DND-41 (cell line): ENCODE results near the gene CLDN7.
"Not testable (repeated sequence)": the region's sequence is repeated elsewhere in the genome, so short reads cannot be mapped to it uniquely, and the experiment has no call there.

Experiments
- ATAC-seq: fragments of 200-7000 bp; cut with Tn5 transposase; 3 replicates; pipeline ENCODE4 v1.9.1; 2021; ENCODE audit warnings: low read depth; ENCODE audit not compliant: insufficient read depth
- DNase-seq: peaks from one replicate; pipeline ENCODE4 v3.0.0-alpha.2; 2020
- H2AFZ ChIP-seq: 2 replicates; pipeline ENCODE4 v1.6.0; 2012; ENCODE audit warnings: low read depth, low read length
- H3K27ac ChIP-seq: 2 replicates; pipeline ENCODE4 v1.5.1; 2012; ENCODE audit warnings: low read length, inconsistent platforms
- H3K27me3 ChIP-seq: fragments of 200-600 bp; sonication (generic); 2 replicates; pipeline ENCODE4 v1.6.0; 2012; ENCODE audit warnings: low read length, mild to moderate bottlenecking, inconsistent platforms; ENCODE audit not compliant: insufficient read depth, poor library complexity
- H3K36me3 ChIP-seq: 2 replicates; pipeline ENCODE4 v1.5.1; 2012; ENCODE audit warnings: low read length, inconsistent platforms; ENCODE audit not compliant: insufficient read depth
- H3K4me1 ChIP-seq: 2 replicates; pipeline ENCODE4 v1.5.1; 2012; ENCODE audit warnings: mild to moderate bottlenecking, low read length; ENCODE audit not compliant: insufficient read depth
- H3K4me2 ChIP-seq: 2 replicates; pipeline ENCODE4 v1.6.0; 2012; ENCODE audit warnings: mild to moderate bottlenecking, moderate library complexity, low read length, inconsistent platforms; ENCODE audit not compliant: insufficient read depth
- H3K4me3 ChIP-seq, 2 experiments: fragments of 200-600 bp in 1 of 2; shearing (Covaris generic) in 1 of 2; 2 replicates each; pipeline ENCODE4 v1.5.1; 2012 to 2016; ENCODE audit warnings: inconsistent platforms in 2 of 2, low read length in 2 of 2, mild to moderate bottlenecking in 2 of 2, low read depth in 1 of 2, moderate library complexity in 1 of 2
- H3K79me2 ChIP-seq: 2 replicates; pipeline ENCODE4 v1.6.0; 2012; ENCODE audit warnings: low read length, inconsistent platforms; ENCODE audit not compliant: insufficient read depth
- H3K9ac ChIP-seq: 2 replicates; pipeline ENCODE4 v1.6.0; 2012; ENCODE audit warnings: low read depth, mild to moderate bottlenecking, inconsistent platforms, low read length, moderate library complexity
- H3K9me3 ChIP-seq: 2 replicates; pipeline ENCODE4 v1.5.1; 2012; ENCODE audit warnings: low read length, moderate library complexity, mild to moderate bottlenecking, inconsistent platforms; ENCODE audit not compliant: insufficient read depth, severe bottlenecking
- H4K20me1 ChIP-seq: 2 replicates; pipeline ENCODE4 v1.6.0; 2012; ENCODE audit warnings: low read length; ENCODE audit not compliant: insufficient read depth
- CTCF ChIP-seq: IDR thresholded peaks from 2 replicates; pipeline ENCODE4 v1.5.1; 2012; ENCODE audit warnings: borderline replicate concordance, low read length, moderate library complexity, mild to moderate bottlenecking; ENCODE audit not compliant: poor library complexity, severe bottlenecking; ENCODE audit errors: extremely low read depth
- EZH2 ChIP-seq: IDR thresholded peaks from 3 replicates; pipeline ENCODE4 v1.6.1; 2012; ENCODE audit warnings: borderline replicate concordance, low read depth, mild to moderate bottlenecking, moderate library complexity, low read length, inconsistent platforms; ENCODE audit not compliant: severe bottlenecking

Gene CLDN7

DNA sequence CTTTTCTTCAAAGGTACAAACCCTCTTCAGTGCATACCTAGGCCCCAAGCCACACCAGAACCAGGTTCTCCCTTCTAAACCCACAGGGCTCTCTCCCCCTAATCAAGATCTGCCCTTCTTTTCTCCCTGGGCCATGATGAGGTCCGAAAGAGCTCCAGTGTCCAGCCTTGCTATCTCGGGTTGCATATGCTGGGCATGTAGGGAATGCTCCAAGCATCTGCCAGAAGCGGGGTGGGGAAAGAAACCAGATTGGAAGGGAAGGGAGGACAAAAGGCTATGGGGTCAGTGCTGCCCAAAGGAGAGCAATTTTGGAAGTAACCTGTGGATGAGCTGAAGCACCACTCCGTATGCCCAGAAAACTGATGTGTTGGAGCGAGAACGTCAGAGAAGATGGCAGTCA is 13.1 kb downstream of the CLDN7 start:
- Histone ChIP-seq H3K9ac (peak overlapping the region; percentile 88), H3K9me3 (no peaks in the 10 kb centered on the region), H3K79me2 (peaks cover 79% of the 10 kb centered on the region), H3K27ac (0 out of 2 replicates have a peak overlapping the region, but pooled peaks have one; percentile 18), H3K4me3 (peak overlapping the region in 1 of 2 experiments; percentile 7; a peak in 2 of 4 replicates), H4K20me1 (peaks cover 46% of the 10 kb centered on the region), H3K36me3 (peaks cover 39% of the 10 kb centered on the region), H3K27me3 (no peaks in the 10 kb centered on the region), H3K4me1 (peaks cover 46% of the 10 kb centered on the region), H2AFZ (no peak overlapping the region), H3K4me2 (peak overlapping the region; percentile 79)
- TF ChIP-seq CTCF (no peak), EZH2 (no peak)
- no peak for ATAC-seq
- DNase-seq: no peak

- no peak overlapping the region for H2AFZ ChIP-seq
- H3K36me3 ChIP-seq: peaks cover 40% of the 10 kb centered on the region
- H3K27ac ChIP-seq: peak overlapping the region; percentile 18; the same call in 1 of the 2 replicates
- H3K4me3 ChIP-seq: peak overlapping the region in 1 of 2 experiments; percentile 7; a peak in 1 of 4 replicates
- H3K9me3 ChIP-seq: no peaks in the 10 kb centered on the region
- no peak for TF ChIP-seq EZH2
- TF ChIP-seq CTCF: no peak
- H3K9ac ChIP-seq: peak overlapping the region; percentile 88
- H3K79me2 ChIP-seq: peaks cover 76% of the 10 kb centered on the region
- H3K4me2 ChIP-seq: peak overlapping the region; percentile 79
- no peaks in the 10 kb centered on the region for H3K27me3 ChIP-seq
- no peak for ATAC-seq
- H3K4me1 ChIP-seq: peaks cover 45% of the 10 kb centered on the region
- H4K20me1 ChIP-seq: peaks cover 46% of the 10 kb centered on the region
- no peak for DNase-seq
Measured at GRCh38 chr17:7248796-7249195, 13.5 kb downstream of the CLDN7 start.

DNA sequence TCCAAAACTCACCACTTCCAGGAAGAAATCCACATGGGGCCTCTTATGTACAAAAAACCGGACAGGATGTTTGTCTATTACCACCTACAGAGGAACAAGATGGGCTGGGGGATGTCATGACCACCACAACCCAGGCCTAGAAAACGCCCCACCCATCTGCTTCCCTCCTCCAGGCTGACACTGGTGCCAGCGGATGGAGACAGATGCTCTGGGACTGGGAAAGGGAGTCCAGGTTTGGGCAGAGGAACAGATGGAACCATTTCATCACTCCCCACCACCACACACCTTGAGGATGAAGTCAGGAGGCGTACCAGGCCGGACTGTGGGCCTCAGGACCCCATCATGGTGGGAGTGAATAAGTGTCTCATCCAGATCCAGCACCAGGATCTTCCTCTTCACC is 15.5 kb downstream of the CLDN7 start:
- H3K4me2 ChIP-seq: no peak overlapping the region
- no peak overlapping the region for H3K4me3 ChIP-seq
- H3K4me1 ChIP-seq: peaks cover 44% of the 10 kb centered on the region
- H2AFZ ChIP-seq: no peak overlapping the region
- TF ChIP-seq EZH2 (no peak), CTCF (no peak)
- H3K9ac ChIP-seq: no peak overlapping the region
- H3K27ac ChIP-seq: no peak overlapping the region
- peaks cover 50% of the 10 kb centered on the region for H4K20me1 ChIP-seq
- peaks cover 39% of the 10 kb centered on the region for H3K36me3 ChIP-seq
- DNase-seq (no peak), ATAC-seq (no peak)
- peaks cover 70% of the 10 kb centered on the region for H3K79me2 ChIP-seq
- no peaks in the 10 kb centered on the region for H3K9me3 ChIP-seq
- no peaks in the 10 kb centered on the region for H3K27me3 ChIP-seq

- peaks cover 49% of the 10 kb centered on the region for H3K36me3 ChIP-seq
- not testable (repeated sequence) for H3K9me3 ChIP-seq, H3K27ac ChIP-seq, DNase-seq, H3K27me3 ChIP-seq, H3K4me3 ChIP-seq, H3K9ac ChIP-seq, ATAC-seq, H2AFZ ChIP-seq, H3K4me2 ChIP-seq
- H4K20me1 ChIP-seq: peaks cover 29% of the 10 kb centered on the region
- H3K4me1 ChIP-seq: peaks cover 46% of the 10 kb centered on the region
- peaks cover 60% of the 10 kb centered on the region for H3K79me2 ChIP-seq
Measured at GRCh38 chr17:7243838-7244237, 18.4 kb downstream of the CLDN7 start.
